LNCaP clone FGC (cell line): Measurements from ENCODE around the gene PDP2.

ENCODE experiments used
- DNase-seq: peaks from one replicate; pipeline ENCODE4 v3.0.0-alpha.2; 2011; ENCODE audit warnings: low read depth
- H3K4me3 ChIP-seq: 2 replicates; pipeline ENCODE4 v1.5.1; 2011; ENCODE audit warnings: mild to moderate bottlenecking, low read depth, low read length, control low read depth
- CTCF ChIP-seq: IDR thresholded peaks from 2 replicates; pipeline ENCODE4 v1.5.1; 2012; ENCODE audit warnings: mild to moderate bottlenecking; ENCODE audit not compliant: control insufficient read depth, insufficient read depth; ENCODE audit errors: extremely low read depth

Gene PDP2

GRCh38 chr16:66880288-66881013 lies at the start of gene PDP2:
Gene PDP2 (plus strand): TSS chr16:66880515. CDS start chr16:66884285, 3,770 bp downstream.
- TF ChIP-seq CTCF, result no peak
- DNase-seq, result peak; percentile 81

GRCh38 chr16:66832190-66832589 lies 48.1 kb upstream of the PDP2 start:
- no peak for TF ChIP-seq CTCF
- no peak for DNase-seq
- H3K4me3 ChIP-seq, result no peak overlapping the region

More at GRCh38 chr16:66880288-66881013, at the start of gene PDP2:
- peak within 1 kb of the TSS; percentile 95 for H3K4me3 ChIP-seq

GRCh38 chr16:66832661-66833305 lies 47.5 kb upstream of the PDP2 start:
- DNase-seq, result no peak
- no peak for TF ChIP-seq CTCF
- H3K4me3 ChIP-seq, result no peak overlapping the region

GRCh38 chr16:66834746-66835145 lies 45.6 kb upstream of the PDP2 start:
- no peak for DNase-seq
- no peak overlapping the region for H3K4me3 ChIP-seq
- no peak for TF ChIP-seq CTCF

GRCh38 chr16:66840883-66841282 lies 39.4 kb upstream of the PDP2 start:
- DNase-seq, result no peak
- H3K4me3 ChIP-seq, result no peak overlapping the region
- TF ChIP-seq CTCF, result no peak

- no peak for TF ChIP-seq CTCF
- no peak overlapping the region for H3K4me3 ChIP-seq
- DNase-seq, result no peak
Observed at GRCh38 chr16:66841366-66841765, 38.9 kb upstream of the PDP2 start.
